ENCODE data around the gene FRAS1. TPM values are rescaled to one million over a fixed set of nuclear protein-coding genes. Genes with fewer than 3 reads are reported as not detected.
A peak's percentile ranks its signal among the peaks of the same experiment; 100 is the strongest.
"Not testable (repeated sequence)": the region's sequence is repeated elsewhere in the genome, so short reads cannot be mapped to it uniquely, and the experiment has no call there.

FRAS1 gene
- polyA plus RNA-seq, 2 of the 4 experiments (the other 2 are of a cell fraction): 2.3 to 5.8 TPM

GRCh38 chr4:78460368-78460767 lies 403.2 kb downstream of the FRAS1 start:
- DNase-seq (ENCODE audit: low read depth in 1 of 2, low spot score in 1 of 2) (no peak), ATAC-seq (no peak), FAIRE-seq (no peak)
- Histone ChIP-seq H3K4me2 (no peak overlapping the region), H3K9me3 (no peaks in the 10 kb centered on the region), H3K4me3 (no peak overlapping the region), H3K27ac (no peak overlapping the region), H3K4me1 (no peaks in the 10 kb centered on the region)
- ChIA-PET POLR2A (no interaction called here), CTCF (no interaction called here)
- no peak for TF ChIP-seq PBX3 (IDR thresholded peaks at IDR 0.05)
- TF ChIP-seq CEBPB (IDR thresholded peaks at IDR 0.05): peak; percentile 62 to 73; a peak in 3 of 4 replicates
- 82% methylated on average over 3 of the region's 3 CpGs for WGBS (ENCODE audit: missing lambda C conversion rate)

DNA sequence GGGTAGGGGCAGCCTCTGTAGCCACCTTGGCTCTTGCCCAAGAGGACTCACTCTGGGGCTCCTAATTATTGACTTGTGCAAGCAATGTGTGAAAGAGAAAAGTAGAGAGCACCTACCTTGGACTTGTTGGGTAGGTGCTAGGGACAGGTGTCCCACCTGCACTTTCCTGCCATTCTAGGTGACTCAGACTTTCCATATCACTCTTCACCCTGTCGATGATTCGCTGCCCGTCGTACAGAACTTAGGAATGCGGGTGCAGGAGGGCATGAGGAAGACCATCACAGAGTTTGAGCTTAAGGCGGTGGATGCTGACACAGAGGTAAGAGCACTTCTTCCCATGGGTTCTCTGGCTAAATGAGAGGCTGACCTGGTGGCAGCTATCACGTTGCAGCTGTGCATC lies 407.1 kb downstream of the FRAS1 start:
- DNase-seq (ENCODE audit: low read depth in 1 of 2, low spot score in 1 of 2): no peak
- no peaks in the 10 kb centered on the region for H3K9me3 ChIP-seq
- H3K4me1 ChIP-seq: no peaks in the 10 kb centered on the region
- 79% methylated on average over 7 of the region's 7 CpGs for WGBS (ENCODE audit: missing lambda C conversion rate)
- TF ChIP-seq HDAC2 (IDR thresholded peaks at IDR 0.05) (no peak), FOSB (CRISPR knock-in tag; IDR thresholded peaks at IDR 0.05) (no peak), EHMT2 (IDR thresholded peaks at IDR 0.05; ENCODE audit: low read depth) (no peak), TFCP2L1 (CRISPR knock-in tag; IDR thresholded peaks at IDR 0.05) (no peak), TP53 (CRISPR knock-in tag; IDR thresholded peaks at IDR 0.05) (no peak), FOSL2 (IDR thresholded peaks at IDR 0.05) (no peak), FOSL2 (CRISPR knock-in tag; IDR thresholded peaks at IDR 0.05) (no peak), GATA3 (IDR thresholded peaks at IDR 0.05; ENCODE audit: borderline replicate concordance) (no peak), SREBF2 (IDR thresholded peaks at IDR 0.05) (no peak), CEBPB (IDR thresholded peaks at IDR 0.05) (no peak), KDM5A (IDR thresholded peaks at IDR 0.05) (no peak), CHD4 (IDR thresholded peaks at IDR 0.05; ENCODE audit: borderline replicate concordance) (no peak), PHF8 (IDR thresholded peaks at IDR 0.05; ENCODE audit: borderline replicate concordance, low read depth) (no peak), RARB (CRISPR knock-in tag; IDR thresholded peaks at IDR 0.05) (no peak), USF2 (IDR thresholded peaks at IDR 0.05) (no peak)
- H3K27ac ChIP-seq: no peak overlapping the region
- no peak for FAIRE-seq
- CTCF ChIA-PET: no interaction called here
- ATAC-seq: no peak
- POLR2A ChIA-PET: no interaction called here
- no peak overlapping the region for H3K4me3 ChIP-seq
- no peak overlapping the region for H3K4me2 ChIP-seq

DNA sequence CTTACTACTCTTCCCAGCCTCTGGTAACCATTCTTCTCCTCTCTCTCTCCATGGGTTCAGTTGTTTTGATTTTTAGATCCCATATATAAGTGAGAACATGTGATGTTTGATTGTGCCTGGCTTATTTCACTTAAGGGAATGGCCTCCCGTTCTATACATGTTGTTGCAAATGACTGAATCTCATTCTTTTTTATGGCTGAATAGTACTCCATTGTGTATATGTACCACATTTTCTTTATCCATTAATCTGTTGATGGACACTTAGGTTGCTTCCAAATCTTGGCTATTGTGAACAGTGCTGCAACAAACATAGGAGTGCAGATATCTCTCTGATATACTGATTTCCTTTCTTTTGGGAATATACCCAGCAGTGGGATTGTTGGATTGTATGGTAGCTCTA lies 410.1 kb downstream of the FRAS1 start:
- DNase-seq (ENCODE audit: low read depth in 1 of 2, low spot score in 1 of 2); ATAC-seq; H3K9me3 ChIP-seq; H3K27ac ChIP-seq; POLR2A ChIA-PET; FAIRE-seq; H3K4me2 ChIP-seq; H3K4me1 ChIP-seq; CTCF ChIA-PET; H3K4me3 ChIP-seq: not testable (repeated sequence)
- 23% methylated on average over 1 of the region's 1 CpG for WGBS (ENCODE audit: missing lambda C conversion rate)

DNA sequence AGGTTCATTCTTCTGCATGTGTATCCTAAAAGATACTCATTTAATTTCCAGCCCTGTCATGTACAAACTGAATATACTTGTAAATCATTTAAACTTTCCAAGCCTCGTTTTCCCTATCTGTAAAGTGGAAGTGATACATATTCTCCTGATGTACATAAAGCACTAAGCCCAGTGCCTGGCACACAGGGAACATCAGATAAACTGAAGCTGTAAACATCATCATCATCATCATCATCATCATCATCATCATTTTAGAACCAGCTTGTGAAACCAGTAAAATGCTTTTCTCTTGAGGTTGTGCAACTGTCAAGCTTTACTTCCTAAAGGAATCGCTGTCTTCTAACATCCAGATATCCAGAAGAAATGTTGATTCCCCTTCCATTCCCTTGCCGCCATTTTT lies 411.1 kb downstream of the FRAS1 start:
- FAIRE-seq (no peak), ATAC-seq (no peak), DNase-seq (ENCODE audit: low read depth in 1 of 2, low spot score in 1 of 2) (no peak)
- WGBS (ENCODE audit: missing lambda C conversion rate): 53% methylated on average over 3 of the region's 3 CpGs
- Histone ChIP-seq H3K9me3 (no peaks in the 10 kb centered on the region), H3K4me1 (no peaks in the 10 kb centered on the region), H3K27ac (no peak overlapping the region), H3K4me2 (no peak overlapping the region), H3K4me3 (no peak overlapping the region)
- POLR2A ChIA-PET: no interaction called here
- CTCF ChIA-PET: no interaction called here
- TF ChIP-seq NFE2L2 (conservative IDR thresholded peaks at IDR 0.05; ENCODE audit: low read length): no peak
- no peak for TF ChIP-seq FOXS1 (CRISPR knock-in tag; IDR thresholded peaks at IDR 0.05)
- no peak for TF ChIP-seq RARB (CRISPR knock-in tag; IDR thresholded peaks at IDR 0.05)
- TF ChIP-seq HOXA7 (CRISPR knock-in tag; IDR thresholded peaks at IDR 0.05): no peak
- no peak for TF ChIP-seq BHLHE40 (IDR thresholded peaks at IDR 0.05; ENCODE audit: low read depth, low read length)
- no peak for TF ChIP-seq GATA3 (IDR thresholded peaks at IDR 0.05; ENCODE audit: borderline replicate concordance)
- TF ChIP-seq ZNF302 (CRISPR knock-in tag; IDR thresholded peaks at IDR 0.05): no peak
- TF ChIP-seq, protein P1, sequence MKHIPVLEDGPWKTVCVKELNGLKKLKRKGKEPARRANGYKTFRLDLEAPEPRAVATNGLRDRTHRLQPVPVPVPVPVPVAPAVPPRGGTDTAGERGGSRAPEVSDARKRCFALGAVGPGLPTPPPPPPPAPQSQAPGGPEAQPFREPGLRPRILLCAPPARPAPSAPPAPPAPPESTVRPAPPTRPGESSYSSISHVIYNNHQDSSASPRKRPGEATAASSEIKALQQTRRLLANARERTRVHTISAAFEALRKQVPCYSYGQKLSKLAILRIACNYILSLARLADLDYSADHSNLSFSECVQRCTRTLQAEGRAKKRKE (CRISPR knock-in tag; IDR thresholded peaks at IDR 0.05; ENCODE audit: low read depth): no peak
- TF ChIP-seq CEBPB (IDR thresholded peaks at IDR 0.05): no peak
- TF ChIP-seq BCL3 (IDR thresholded peaks at IDR 0.05): no peak
- no peak for TF ChIP-seq RFX5 (IDR thresholded peaks at IDR 0.05)
